ENCODE measurements around the gene UNC13D. TPM values are rescaled to one million over a fixed set of nuclear protein-coding genes. Genes with fewer than 3 reads are reported as not detected.
A peak's percentile ranks its signal among the peaks of the same experiment; 100 is the strongest.
"Not testable (repeated sequence)": the region's sequence is repeated elsewhere in the genome, so short reads cannot be mapped to it uniquely, and the experiment has no call there.

The UNC13D gene
- total RNA-seq, 4 donors from 2014 or later: 10.5 to 53.1 (median 22.6) TPM

- TF ChIP-seq, protein P1, sequence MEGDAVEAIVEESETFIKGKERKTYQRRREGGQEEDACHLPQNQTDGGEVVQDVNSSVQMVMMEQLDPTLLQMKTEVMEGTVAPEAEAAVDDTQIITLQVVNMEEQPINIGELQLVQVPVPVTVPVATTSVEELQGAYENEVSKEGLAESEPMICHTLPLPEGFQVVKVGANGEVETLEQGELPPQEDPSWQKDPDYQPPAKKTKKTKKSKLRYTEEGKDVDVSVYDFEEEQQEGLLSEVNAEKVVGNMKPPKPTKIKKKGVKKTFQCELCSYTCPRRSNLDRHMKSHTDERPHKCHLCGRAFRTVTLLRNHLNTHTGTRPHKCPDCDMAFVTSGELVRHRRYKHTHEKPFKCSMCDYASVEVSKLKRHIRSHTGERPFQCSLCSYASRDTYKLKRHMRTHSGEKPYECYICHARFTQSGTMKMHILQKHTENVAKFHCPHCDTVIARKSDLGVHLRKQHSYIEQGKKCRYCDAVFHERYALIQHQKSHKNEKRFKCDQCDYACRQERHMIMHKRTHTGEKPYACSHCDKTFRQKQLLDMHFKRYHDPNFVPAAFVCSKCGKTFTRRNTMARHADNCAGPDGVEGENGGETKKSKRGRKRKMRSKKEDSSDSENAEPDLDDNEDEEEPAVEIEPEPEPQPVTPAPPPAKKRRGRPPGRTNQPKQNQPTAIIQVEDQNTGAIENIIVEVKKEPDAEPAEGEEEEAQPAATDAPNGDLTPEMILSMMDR (IDR thresholded peaks at IDR 0.05): no peak
- TF ChIP-seq EP300 (IDR thresholded peaks at IDR 0.05) (no peak), POLR2A (IDR thresholded peaks at IDR 0.05) (no peak)
- Histone ChIP-seq H3K9me3 (no peaks in the 10 kb centered on the region), H3K4me1 (peaks cover 0 to 34% (median 22%) of the 10 kb centered on the region in 4 donors), H3K27ac (peak overlapping the region; percentile 51 to 88 (median 72)), H3K4me3 (no peak overlapping the region), H3K36me3 (no peaks in the 10 kb centered on the region), H3K27me3 (no peaks in the 10 kb centered on the region)
- peak; percentile 56 to 61 for DNase-seq (ENCODE audit: low spot score in 2 of 2)
- WGBS, 2 donors: 45 to 47% methylated on average over 7 to 8 of the region's 8 CpGs
These were observed 20.3 kb upstream of the UNC13D start for GRCh38 chr17:75864448-75864871.

GRCh38 chr17:75861927-75862317 is 17.7 kb upstream of the UNC13D start:
- peak in 1 of 2 donors; percentile 41 for DNase-seq (ENCODE audit: low spot score in 2 of 2)

GRCh38 chr17:75859358-75859757 is 15.2 kb upstream of the UNC13D start:
- 86 to 88% methylated on average over 10 of the region's 10 CpGs for WGBS, 2 donors
- H3K4me1 ChIP-seq: peaks cover 0 to 24% (median 4%) of the 10 kb centered on the region in 4 donors
- H3K27ac ChIP-seq: peak overlapping the region in 3 of 4 donors; percentile 61 to 70 (median 64)

More at GRCh38 chr17:75861927-75862317, 17.7 kb upstream of the UNC13D start:
- H3K4me3 ChIP-seq: no peak overlapping the region
- no peaks in the 10 kb centered on the region for H3K9me3 ChIP-seq
- peaks cover 0 to 23% (median 9%) of the 10 kb centered on the region in 4 donors for H3K4me1 ChIP-seq
- TF ChIP-seq POLR2A (IDR thresholded peaks at IDR 0.05) (no peak), EP300 (IDR thresholded peaks at IDR 0.05) (peak in 1 of 2 donors; percentile 24)
- TF ChIP-seq, protein P1 (IDR thresholded peaks at IDR 0.05): no peak
- no peak overlapping the region for H3K27ac ChIP-seq
- H3K27me3 ChIP-seq: no peaks in the 10 kb centered on the region
- WGBS, 2 donors: 76 to 80% methylated on average over 9 of the region's 9 CpGs
- H3K36me3 ChIP-seq: no peaks in the 10 kb centered on the region

GRCh38 chr17:75856062-75856756 is 12.0 kb upstream of the UNC13D start:
- peak overlapping the region; percentile 69 to 99 (median 90) for H3K4me3 ChIP-seq
- H3K27me3 ChIP-seq: no peaks in the 10 kb centered on the region
- 0 to 3% methylated on average over 13 to 14 of the region's 24 CpGs for WGBS, 2 donors
- TF ChIP-seq POLR2A (IDR thresholded peaks at IDR 0.05) (no peak), EP300 (IDR thresholded peaks at IDR 0.05) (no peak)
- TF ChIP-seq, protein P1 (IDR thresholded peaks at IDR 0.05): no peak
- peaks cover 0 to 48% (median 17%) of the 10 kb centered on the region in 4 donors for H3K4me1 ChIP-seq
- DNase-seq (ENCODE audit: low spot score in 2 of 2): peak; percentile 26 to 45
- H3K27ac ChIP-seq: peak overlapping the region; percentile 96 to 100 (median 99)
- peaks cover 0 to 16% (median 3%) of the 10 kb centered on the region in 3 donors for H3K36me3 ChIP-seq
- H3K9me3 ChIP-seq: no peaks in the 10 kb centered on the region

More at GRCh38 chr17:75859358-75859757, 15.2 kb upstream of the UNC13D start:
- H3K27me3 ChIP-seq; H3K9me3 ChIP-seq; DNase-seq (ENCODE audit: low spot score in 2 of 2); H3K36me3 ChIP-seq; H3K4me3 ChIP-seq: not testable (repeated sequence)

DNA sequence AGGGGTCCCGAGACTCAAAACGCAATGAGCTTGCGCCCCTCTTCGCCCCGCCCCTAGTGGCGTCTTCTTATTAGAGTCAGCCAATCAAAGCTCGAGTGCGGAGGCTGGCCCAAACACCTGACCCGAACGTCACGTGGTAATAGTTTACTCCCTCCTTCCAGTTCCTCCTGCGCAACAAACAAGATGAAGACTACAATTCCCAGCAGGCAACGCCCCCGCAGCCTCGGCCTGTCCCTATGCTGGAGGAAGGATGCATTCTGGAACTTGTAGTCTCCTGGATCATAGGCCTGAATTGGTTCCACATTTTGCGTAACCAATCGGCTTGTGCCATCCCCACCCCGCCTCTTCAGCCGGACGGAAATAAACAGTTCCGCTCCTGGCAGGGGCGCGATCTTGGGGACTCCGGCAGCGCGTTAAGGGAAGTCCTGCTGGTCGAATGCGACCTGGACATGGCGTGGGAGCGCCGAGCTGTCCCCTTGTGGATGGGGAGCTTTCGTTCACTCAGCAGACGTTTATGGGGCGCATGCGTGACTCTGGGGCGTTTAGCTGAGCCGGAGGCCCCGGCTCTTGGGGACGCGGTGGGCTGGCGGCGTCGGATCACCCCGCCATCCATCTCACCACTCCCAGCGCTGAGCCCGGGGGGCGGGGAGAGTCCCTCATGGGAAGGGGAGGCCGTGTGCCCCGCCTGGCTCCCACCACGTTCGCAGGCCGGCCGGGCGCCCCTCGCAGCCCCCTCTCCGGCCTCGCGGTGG is 11.3 kb upstream of the UNC13D start, which contains the start of gene WBP2:
Gene WBP2, minus strand, starts transcription at position 26 of the 752 bp plus-strand sequence. CDS start 38 bp downstream, outside the sequence.
- Histone ChIP-seq H3K36me3 (peaks cover 0 to 23% (median 10%) of the 10 kb centered on the region in 3 donors), H3K27ac (peak within 1 kb of the TSS; percentile 96 to 100 (median 99)), H3K4me1 (peaks cover 0 to 55% (median 17%) of the 10 kb centered on the region in 4 donors), H3K9me3 (no peaks in the 10 kb centered on the region), H3K27me3 (no peaks in the 10 kb centered on the region), H3K4me3 (peak within 1 kb of the TSS; percentile 69 to 99 (median 90))
- DNase-seq (ENCODE audit: low spot score in 2 of 2): peak; percentile 98 to 99
- WGBS, 2 donors: 0 to 1% methylated on average over 26 to 37 of the region's 58 CpGs
- peak; percentile 99 to 100 for TF ChIP-seq POLR2A (IDR thresholded peaks at IDR 0.05)
- TF ChIP-seq, protein P1 (IDR thresholded peaks at IDR 0.05): peak; percentile 47 to 81 (median 66)
- TF ChIP-seq EP300 (IDR thresholded peaks at IDR 0.05): peak; percentile 96 to 100
